Activated CD4-positive, alpha-beta memory T cell treated with anti-CD3 and anti-CD28 coated beads, Interleukin-2, amount 10 ng/mL, durations not matched to agents 7 days and 5 days (primary cell): ENCODE results near the gene TMEM30B. TPM values are rescaled to one million over a fixed set of nuclear protein-coding genes. Genes with fewer than 3 reads are reported as not detected.

Source experiments
- total RNA-seq, 2 experiments: library from RNA; stranded (reverse); gene quantifications; one replicate each; pipeline ENCODE4 v1.2.3, GENCODE V29; 2021

The TMEM30B gene
- total RNA-seq, 2 experiments from 2014 or later, result 0.48 to 0.60 TPM

Other genes with a start within 250 kb of the TMEM30B start
- 100 to 1,000 TPM; 186 to 195 TPM for gene PRKCH, start 40.2 kb upstream of the TMEM30B start, total RNA-seq